LNCaP clone FGC (cell line): Measurements from ENCODE around the gene DOK4.
"Not testable (repeated sequence)": the region's sequence is repeated elsewhere in the genome, so short reads cannot be mapped to it uniquely, and the experiment has no call there.

ENCODE experiments used
- DNase-seq: peaks from one replicate; pipeline ENCODE4 v3.0.0-alpha.2; 2011; ENCODE audit warnings: low read depth
- H3K4me3 ChIP-seq: 2 replicates; pipeline ENCODE4 v1.5.1; 2011; ENCODE audit warnings: mild to moderate bottlenecking, low read depth, low read length, control low read depth
- TF ChIP-seq, protein P1 (sequence below): IDR thresholded peaks from 2 replicates; pipeline ENCODE4 v1.5.1; 2012; ENCODE audit warnings: mild to moderate bottlenecking; ENCODE audit not compliant: control insufficient read depth, insufficient read depth; ENCODE audit errors: extremely low read depth

The DOK4 gene

DNA sequence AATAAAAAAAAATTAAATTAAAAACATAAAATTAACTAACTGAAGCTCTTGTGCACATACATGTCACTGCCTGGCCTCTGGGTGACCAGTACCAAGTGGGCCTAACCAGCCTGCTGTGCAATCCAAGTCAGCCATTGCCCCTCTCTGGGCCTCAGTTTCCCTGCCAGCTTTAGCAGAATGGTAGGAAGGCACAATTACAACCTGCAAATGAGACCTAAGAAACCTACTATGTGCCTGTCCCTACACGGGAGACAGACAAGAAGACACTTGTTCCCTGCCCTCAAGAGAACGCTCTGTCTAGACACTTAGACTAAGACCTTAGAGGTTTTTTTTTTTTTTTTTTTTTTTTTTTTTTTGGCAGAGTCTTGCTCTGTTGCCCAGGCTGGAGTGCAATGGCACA, 40.8 kb downstream of the DOK4 start:
- no peak overlapping the region for H3K4me3 ChIP-seq
- TF ChIP-seq, protein P1, sequence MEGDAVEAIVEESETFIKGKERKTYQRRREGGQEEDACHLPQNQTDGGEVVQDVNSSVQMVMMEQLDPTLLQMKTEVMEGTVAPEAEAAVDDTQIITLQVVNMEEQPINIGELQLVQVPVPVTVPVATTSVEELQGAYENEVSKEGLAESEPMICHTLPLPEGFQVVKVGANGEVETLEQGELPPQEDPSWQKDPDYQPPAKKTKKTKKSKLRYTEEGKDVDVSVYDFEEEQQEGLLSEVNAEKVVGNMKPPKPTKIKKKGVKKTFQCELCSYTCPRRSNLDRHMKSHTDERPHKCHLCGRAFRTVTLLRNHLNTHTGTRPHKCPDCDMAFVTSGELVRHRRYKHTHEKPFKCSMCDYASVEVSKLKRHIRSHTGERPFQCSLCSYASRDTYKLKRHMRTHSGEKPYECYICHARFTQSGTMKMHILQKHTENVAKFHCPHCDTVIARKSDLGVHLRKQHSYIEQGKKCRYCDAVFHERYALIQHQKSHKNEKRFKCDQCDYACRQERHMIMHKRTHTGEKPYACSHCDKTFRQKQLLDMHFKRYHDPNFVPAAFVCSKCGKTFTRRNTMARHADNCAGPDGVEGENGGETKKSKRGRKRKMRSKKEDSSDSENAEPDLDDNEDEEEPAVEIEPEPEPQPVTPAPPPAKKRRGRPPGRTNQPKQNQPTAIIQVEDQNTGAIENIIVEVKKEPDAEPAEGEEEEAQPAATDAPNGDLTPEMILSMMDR = no peak
- DNase-seq = no peak

DNA sequence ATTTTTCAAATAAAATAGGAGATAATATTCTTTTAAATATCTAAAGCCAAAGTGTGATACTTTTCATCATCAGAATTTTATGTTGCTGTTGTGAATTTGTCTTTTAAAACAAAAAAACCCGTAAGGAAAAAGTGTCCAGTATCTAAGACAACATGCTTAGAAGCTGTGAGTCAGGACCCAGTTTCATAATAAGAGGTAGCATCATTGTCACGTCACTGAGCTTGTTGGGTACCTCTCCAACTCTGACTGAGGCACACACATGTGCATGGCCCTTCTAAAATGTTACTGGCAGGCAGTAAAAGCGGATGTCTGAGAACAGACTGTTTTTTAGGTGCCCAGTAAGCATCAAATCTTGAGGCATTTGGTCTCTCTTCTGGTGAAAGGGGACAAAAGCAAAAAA, 41.6 kb downstream of the DOK4 start:
- TF ChIP-seq, protein P1 = no peak
- H3K4me3 ChIP-seq = no peak overlapping the region
- DNase-seq = no peak

DNA sequence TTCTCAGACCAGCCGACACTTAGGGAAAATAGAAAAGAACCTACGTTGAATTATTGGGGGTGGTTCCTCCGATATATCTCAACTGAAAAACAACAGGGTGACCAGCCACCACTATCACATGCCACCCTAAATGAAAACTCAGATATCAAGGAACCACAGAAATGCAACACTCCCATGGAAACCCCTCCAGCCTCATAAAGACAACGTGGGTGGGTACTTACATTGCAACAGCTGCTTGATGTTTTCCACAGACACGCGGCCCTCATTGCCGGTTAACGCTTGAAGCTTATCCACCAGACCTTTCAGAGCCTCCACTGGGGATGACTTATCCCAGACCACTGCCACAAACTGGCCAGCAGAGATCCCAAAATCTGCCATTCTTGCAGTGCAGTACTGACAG, 45.7 kb downstream of the DOK4 start:
- not testable (repeated sequence) for DNase-seq, H3K4me3 ChIP-seq

DNA sequence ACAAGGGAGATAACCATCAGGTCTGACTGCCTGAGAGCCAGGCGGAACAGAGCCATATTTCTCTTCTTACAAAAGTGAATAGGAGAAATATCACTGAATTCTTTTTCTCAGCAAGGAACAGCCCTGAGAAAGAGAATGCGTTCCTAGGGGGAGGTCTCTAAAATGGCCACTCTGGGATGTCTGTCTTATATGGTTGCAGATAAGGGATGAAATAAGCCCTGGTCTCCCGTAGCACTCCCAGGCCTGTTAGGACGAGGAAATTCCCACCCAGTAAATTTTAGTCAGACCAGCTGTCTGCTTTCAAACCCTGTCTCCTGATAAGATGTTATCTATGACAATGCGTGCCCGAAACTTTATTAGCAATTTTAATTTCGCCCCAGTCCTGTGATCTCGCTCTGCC, 46.3 kb downstream of the DOK4 start:
- not testable (repeated sequence) for DNase-seq, H3K4me3 ChIP-seq

DNA sequence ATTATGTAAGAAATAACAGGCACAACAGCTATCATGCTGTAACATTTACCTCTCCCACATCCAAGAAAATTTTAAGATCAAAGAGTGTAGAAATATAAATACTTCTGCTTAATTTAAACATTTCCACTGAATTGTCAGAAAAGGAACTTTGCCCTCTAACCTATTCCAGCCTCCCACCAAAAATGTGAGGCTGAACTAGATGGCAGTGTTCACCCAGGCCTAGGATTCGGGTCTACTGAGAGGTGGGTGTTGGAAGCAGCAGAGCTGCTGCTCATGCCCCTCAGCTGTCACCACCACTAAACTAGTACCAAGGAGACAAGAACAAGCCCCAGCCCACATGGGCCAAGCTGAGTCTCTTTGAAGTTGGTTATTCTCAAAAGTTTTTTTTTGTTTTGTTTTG, 50.5 kb downstream of the DOK4 start:
- TF ChIP-seq, protein P1 = no peak
- DNase-seq = no peak
- no peak overlapping the region for H3K4me3 ChIP-seq

DNA sequence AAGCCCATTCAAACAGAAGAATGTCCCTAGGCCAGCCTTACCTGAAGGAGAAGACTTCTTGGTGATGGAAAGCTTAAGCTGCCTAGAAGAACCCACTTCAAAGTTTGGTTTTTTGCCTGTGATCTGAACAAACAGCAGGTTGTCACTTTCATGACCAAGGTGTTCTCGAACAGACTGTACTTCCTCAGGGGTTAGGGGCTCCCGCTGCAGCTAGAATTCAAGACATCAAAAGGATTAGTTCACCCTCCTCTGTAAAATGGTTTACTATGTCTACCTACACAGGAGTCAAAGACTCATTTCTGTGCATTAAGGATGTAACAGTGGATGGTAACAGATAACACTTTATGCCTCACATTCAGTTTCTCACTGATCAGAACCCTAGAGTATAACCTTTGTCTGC, 52.3 kb downstream of the DOK4 start:
- no peak for DNase-seq
- TF ChIP-seq, protein P1 = no peak
- no peak overlapping the region for H3K4me3 ChIP-seq

DNA sequence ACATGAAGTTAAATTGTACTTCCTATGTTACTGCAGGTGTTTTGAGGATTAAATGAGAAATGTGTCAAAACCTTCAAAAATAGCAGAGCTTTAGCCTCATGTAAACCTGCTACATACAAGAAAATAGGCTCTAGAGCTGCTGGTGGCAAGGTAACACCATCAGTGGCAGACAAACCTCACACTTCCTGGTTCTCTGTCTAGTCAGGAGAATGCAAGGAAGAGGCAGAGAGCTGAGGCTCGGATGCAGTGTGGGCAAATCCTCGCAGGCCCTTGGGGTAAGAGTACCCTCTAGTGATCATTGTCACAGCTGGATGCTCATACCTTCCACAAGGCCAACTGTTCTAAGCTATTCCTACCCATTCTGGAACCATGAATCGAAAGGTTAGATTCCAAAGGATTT, 53.3 kb downstream of the DOK4 start:
- TF ChIP-seq, protein P1 = no peak
- no peak for DNase-seq
- H3K4me3 ChIP-seq = no peak overlapping the region

DNA sequence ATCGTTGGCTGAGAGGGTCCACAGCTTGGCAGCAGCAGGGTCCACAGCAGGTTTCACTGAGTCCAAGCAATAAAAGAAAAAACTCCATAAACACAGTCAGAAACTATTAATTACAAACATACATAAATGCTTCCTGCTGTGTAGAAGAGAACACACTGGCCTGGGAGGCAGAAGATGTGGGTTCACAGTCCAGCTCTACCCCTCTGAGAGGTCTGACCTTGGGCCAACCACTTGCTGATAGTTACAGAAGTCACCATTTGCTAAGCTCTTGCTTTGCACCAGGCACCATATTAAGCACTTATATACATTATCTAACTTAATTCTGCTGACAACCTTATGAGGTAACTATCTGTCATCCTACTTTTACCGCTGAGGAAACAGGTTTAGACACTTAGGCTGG, 53.8 kb downstream of the DOK4 start:
- TF ChIP-seq, protein P1 = no peak
- no peak for DNase-seq
- H3K4me3 ChIP-seq = no peak overlapping the region
